Measurements from ENCODE around the gene FLNB. TPM values are rescaled to one million over a fixed set of nuclear protein-coding genes. Genes with fewer than 3 reads are reported as not detected.

The FLNB gene
- total and polyA plus RNA-seq, 2 of the 13 experiments (the other 11 are each of a cell fraction or from before 2014, with no cell fraction given): 106 to 130 TPM

DNA sequence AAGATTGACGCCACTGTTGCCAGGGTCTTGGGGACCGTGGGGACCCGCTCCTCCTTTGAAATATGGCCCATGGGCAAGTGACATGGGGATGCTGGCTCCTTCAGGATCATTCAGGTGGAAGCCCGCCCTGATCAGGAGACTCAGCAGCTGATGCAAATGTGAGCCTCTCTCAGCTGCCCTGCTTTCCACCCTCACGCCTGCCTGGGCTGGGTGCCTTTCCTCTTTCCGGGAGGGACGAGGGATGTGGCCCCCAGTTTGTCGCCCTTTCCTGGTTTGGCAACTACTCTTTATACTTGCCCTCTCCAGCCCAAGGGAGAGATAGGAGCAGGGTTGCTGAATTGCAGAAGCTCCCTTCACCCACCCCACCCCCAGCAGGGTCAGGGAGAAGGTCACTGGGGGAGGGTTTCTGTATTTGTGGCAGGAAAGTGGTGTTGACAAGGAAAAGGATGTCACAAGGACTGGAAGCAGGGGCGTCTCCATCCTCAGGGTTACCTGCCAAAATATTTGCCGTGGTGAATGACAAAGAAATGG lies 180.8 kb downstream of the FLNB start (continued):
- TF ChIP-seq, protein P1, sequence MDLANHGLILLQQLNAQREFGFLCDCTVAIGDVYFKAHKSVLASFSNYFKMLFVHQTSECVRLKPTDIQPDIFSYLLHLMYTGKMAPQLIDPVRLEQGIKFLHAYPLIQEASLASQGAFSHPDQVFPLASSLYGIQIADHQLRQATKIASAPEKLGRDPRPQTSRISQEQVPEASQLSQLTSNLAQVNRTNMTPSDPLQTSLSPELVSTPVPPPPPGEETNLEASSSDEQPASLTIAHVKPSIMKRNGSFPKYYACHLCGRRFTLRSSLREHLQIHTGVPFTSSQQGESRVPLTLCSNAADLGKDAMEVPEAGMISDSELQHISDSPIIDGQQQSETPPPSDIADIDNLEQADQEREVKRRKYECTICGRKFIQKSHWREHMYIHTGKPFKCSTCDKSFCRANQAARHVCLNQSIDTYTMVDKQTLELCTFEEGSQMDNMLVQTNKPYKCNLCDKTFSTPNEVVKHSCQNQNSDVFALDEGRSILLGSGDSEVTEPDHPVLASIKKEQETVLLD (CRISPR knock-in tag; IDR thresholded peaks at IDR 0.05; ENCODE audit: low read depth): no peak
- TF ChIP-seq REPIN1 (CRISPR knock-in tag; IDR thresholded peaks at IDR 0.05; ENCODE audit: borderline replicate concordance, low read depth): no peak
- TF ChIP-seq PHF5A (CRISPR knock-in tag; IDR thresholded peaks at IDR 0.05; ENCODE audit: low read depth, unreplicated experiment): no peak
- TF ChIP-seq PHF20 (CRISPR knock-in tag; IDR thresholded peaks at IDR 0.05): no peak
- no peak for TF ChIP-seq KLF16 (CRISPR knock-in tag; IDR thresholded peaks at IDR 0.05)
- TF ChIP-seq, protein P2, sequence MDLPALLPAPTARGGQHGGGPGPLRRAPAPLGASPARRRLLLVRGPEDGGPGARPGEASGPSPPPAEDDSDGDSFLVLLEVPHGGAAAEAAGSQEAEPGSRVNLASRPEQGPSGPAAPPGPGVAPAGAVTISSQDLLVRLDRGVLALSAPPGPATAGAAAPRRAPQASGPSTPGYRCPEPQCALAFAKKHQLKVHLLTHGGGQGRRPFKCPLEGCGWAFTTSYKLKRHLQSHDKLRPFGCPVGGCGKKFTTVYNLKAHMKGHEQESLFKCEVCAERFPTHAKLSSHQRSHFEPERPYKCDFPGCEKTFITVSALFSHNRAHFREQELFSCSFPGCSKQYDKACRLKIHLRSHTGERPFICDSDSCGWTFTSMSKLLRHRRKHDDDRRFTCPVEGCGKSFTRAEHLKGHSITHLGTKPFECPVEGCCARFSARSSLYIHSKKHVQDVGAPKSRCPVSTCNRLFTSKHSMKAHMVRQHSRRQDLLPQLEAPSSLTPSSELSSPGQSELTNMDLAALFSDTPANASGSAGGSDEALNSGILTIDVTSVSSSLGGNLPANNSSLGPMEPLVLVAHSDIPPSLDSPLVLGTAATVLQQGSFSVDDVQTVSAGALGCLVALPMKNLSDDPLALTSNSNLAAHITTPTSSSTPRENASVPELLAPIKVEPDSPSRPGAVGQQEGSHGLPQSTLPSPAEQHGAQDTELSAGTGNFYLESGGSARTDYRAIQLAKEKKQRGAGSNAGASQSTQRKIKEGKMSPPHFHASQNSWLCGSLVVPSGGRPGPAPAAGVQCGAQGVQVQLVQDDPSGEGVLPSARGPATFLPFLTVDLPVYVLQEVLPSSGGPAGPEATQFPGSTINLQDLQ (CRISPR knock-in tag; IDR thresholded peaks at IDR 0.05): no peak
- TF ChIP-seq, protein P3, sequence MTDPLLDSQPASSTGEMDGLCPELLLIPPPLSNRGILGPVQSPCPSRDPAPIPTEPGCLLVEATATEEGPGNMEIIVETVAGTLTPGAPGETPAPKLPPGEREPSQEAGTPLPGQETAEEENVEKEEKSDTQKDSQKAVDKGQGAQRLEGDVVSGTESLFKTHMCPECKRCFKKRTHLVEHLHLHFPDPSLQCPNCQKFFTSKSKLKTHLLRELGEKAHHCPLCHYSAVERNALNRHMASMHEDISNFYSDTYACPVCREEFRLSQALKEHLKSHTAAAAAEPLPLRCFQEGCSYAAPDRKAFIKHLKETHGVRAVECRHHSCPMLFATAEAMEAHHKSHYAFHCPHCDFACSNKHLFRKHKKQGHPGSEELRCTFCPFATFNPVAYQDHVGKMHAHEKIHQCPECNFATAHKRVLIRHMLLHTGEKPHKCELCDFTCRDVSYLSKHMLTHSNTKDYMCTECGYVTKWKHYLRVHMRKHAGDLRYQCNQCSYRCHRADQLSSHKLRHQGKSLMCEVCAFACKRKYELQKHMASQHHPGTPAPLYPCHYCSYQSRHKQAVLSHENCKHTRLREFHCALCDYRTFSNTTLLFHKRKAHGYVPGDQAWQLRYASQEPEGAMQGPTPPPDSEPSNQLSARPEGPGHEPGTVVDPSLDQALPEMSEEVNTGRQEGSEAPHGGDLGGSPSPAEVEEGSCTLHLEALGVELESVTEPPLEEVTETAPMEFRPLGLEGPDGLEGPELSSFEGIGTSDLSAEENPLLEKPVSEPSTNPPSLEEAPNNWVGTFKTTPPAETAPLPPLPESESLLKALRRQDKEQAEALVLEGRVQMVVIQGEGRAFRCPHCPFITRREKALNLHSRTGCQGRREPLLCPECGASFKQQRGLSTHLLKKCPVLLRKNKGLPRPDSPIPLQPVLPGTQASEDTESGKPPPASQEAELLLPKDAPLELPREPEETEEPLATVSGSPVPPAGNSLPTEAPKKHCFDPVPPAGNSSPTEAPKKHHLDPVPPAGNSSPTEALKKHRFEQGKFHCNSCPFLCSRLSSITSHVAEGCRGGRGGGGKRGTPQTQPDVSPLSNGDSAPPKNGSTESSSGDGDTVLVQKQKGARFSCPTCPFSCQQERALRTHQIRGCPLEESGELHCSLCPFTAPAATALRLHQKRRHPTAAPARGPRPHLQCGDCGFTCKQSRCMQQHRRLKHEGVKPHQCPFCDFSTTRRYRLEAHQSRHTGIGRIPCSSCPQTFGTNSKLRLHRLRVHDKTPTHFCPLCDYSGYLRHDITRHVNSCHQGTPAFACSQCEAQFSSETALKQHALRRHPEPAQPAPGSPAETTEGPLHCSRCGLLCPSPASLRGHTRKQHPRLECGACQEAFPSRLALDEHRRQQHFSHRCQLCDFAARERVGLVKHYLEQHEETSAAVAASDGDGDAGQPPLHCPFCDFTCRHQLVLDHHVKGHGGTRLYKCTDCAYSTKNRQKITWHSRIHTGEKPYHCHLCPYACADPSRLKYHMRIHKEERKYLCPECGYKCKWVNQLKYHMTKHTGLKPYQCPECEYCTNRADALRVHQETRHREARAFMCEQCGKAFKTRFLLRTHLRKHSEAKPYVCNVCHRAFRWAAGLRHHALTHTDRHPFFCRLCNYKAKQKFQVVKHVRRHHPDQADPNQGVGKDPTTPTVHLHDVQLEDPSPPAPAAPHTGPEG (CRISPR knock-in tag; IDR thresholded peaks at IDR 0.05): no peak
- peak; percentile 81 for TF ChIP-seq TEAD3 (CRISPR knock-in tag; optimal IDR thresholded peaks at IDR 0.05; ENCODE audit: borderline replicate concordance)
- TF ChIP-seq SIX1 (CRISPR knock-in tag; IDR thresholded peaks at IDR 0.05; ENCODE audit: borderline replicate concordance): peak; percentile 32; the same call in 1 of the 2 replicates
- TF ChIP-seq, protein P4, sequence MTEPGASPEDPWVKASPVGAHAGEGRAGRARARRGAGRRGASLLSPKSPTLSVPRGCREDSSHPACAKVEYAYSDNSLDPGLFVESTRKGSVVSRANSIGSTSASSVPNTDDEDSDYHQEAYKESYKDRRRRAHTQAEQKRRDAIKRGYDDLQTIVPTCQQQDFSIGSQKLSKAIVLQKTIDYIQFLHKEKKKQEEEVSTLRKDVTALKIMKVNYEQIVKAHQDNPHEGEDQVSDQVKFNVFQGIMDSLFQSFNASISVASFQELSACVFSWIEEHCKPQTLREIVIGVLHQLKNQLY (CRISPR knock-in tag; IDR thresholded peaks at IDR 0.05): no peak
- no peak for TF ChIP-seq ZNF563 (CRISPR knock-in tag; IDR thresholded peaks at IDR 0.05)
- TF ChIP-seq HCFC1 (IDR thresholded peaks at IDR 0.05; ENCODE audit: low read depth, low read length): no peak
- no peak for TF ChIP-seq IKZF1 (IDR thresholded peaks at IDR 0.05)
- TF ChIP-seq ZBTB21 (CRISPR knock-in tag; IDR thresholded peaks at IDR 0.05): no peak
- TF ChIP-seq ZNF558 (CRISPR knock-in tag; IDR thresholded peaks at IDR 0.05; ENCODE audit: borderline replicate concordance): no peak
- TF ChIP-seq, protein P5, sequence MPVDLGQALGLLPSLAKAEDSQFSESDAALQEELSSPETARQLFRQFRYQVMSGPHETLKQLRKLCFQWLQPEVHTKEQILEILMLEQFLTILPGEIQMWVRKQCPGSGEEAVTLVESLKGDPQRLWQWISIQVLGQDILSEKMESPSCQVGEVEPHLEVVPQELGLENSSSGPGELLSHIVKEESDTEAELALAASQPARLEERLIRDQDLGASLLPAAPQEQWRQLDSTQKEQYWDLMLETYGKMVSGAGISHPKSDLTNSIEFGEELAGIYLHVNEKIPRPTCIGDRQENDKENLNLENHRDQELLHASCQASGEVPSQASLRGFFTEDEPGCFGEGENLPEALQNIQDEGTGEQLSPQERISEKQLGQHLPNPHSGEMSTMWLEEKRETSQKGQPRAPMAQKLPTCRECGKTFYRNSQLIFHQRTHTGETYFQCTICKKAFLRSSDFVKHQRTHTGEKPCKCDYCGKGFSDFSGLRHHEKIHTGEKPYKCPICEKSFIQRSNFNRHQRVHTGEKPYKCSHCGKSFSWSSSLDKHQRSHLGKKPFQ (CRISPR knock-in tag; IDR thresholded peaks at IDR 0.05; ENCODE audit: insufficient replicate concordance): no peak
